Brain microvascular endothelial cell (primary cell): ENCODE data around the gene TBC1D26.
"Not testable (repeated sequence)": the region's sequence is repeated elsewhere in the genome, so short reads cannot be mapped to it uniquely, and the experiment has no call there.

Source experiments
- DNase-seq: peaks from one replicate; pipeline ENCODE4 v3.0.0-alpha.2; 2020
- H3K27ac ChIP-seq: fragments of 250-450 bp; sonication (Bioruptor Pico); 2 replicates; pipeline ENCODE4 v1.5.1; 2020; ENCODE audit warnings: mild to moderate bottlenecking, moderate library complexity
- H3K27me3 ChIP-seq: fragments of 250-450 bp; sonication (Bioruptor Pico); replicated peaks from 2 replicates; pipeline ENCODE4 v1.5.1; 2020; ENCODE audit warnings: mild to moderate bottlenecking
- H3K36me3 ChIP-seq: fragments of 250-450 bp; sonication (Bioruptor Pico); replicated peaks from 2 replicates; pipeline ENCODE4 v1.5.1; 2020; ENCODE audit warnings: mild to moderate bottlenecking
- H3K4me3 ChIP-seq: 2 replicates; pipeline ENCODE4 v1.5.1; 2011; ENCODE audit warnings: low read depth, mild to moderate bottlenecking, control low read depth, low read length, moderate library complexity
- in situ Hi-C: cut with HindIII; loops from 2 replicates; pipeline ENCODE4 v1.10.0; 2017; ENCODE audit warnings: low sequenced_read_pairs, low pct_ligation_motif_present
- TF ChIP-seq, protein P1 (sequence below): IDR thresholded peaks from 2 replicates; pipeline ENCODE4 v1.5.1; 2011; ENCODE audit warnings: low read depth, mild to moderate bottlenecking, moderate library complexity, low read length, control low read depth, inconsistent platforms; ENCODE audit errors: missing control alignments

The TBC1D26 gene

DNA sequence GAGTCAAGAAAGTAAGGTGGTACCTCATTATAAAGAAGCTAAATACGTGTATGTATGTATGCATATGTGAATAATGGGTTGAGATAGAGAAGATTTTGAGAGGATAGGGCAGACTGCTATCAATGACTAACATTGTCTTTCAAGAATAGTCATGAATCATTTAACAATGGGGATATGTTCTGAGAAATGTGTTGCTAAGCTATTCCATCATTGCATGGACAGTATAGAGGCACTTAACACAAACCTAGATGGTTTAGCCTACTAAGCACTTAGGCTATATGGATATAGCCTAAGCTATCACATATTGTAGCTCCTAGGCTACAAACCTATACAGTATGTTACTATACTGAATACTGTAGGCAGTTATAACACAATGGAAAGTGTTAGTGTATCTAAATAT lies 45.2 kb downstream of the TBC1D26 start:
- in situ Hi-C loops, result no loop called here
- H3K36me3 ChIP-seq, result no peaks in the 10 kb centered on the region
- no peak for DNase-seq
- no peak overlapping the region for H3K27ac ChIP-seq
- TF ChIP-seq, protein P1, sequence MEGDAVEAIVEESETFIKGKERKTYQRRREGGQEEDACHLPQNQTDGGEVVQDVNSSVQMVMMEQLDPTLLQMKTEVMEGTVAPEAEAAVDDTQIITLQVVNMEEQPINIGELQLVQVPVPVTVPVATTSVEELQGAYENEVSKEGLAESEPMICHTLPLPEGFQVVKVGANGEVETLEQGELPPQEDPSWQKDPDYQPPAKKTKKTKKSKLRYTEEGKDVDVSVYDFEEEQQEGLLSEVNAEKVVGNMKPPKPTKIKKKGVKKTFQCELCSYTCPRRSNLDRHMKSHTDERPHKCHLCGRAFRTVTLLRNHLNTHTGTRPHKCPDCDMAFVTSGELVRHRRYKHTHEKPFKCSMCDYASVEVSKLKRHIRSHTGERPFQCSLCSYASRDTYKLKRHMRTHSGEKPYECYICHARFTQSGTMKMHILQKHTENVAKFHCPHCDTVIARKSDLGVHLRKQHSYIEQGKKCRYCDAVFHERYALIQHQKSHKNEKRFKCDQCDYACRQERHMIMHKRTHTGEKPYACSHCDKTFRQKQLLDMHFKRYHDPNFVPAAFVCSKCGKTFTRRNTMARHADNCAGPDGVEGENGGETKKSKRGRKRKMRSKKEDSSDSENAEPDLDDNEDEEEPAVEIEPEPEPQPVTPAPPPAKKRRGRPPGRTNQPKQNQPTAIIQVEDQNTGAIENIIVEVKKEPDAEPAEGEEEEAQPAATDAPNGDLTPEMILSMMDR, result no peak
- H3K4me3 ChIP-seq, result no peak overlapping the region
- H3K27me3 ChIP-seq, result no peaks in the 10 kb centered on the region

- Histone ChIP-seq H3K36me3 (no peaks in the 10 kb centered on the region), H3K27ac (no peak overlapping the region), H3K27me3 (no peaks in the 10 kb centered on the region), H3K4me3 (no peak overlapping the region)
- TF ChIP-seq, protein P1, result no peak
- in situ Hi-C loops, result no loop called here
- DNase-seq, result no peak
Observed at GRCh38 chr17:15777717-15778116, 45.6 kb downstream of the TBC1D26 start.

GRCh38 chr17:15779119-15779518 lies 47.0 kb downstream of the TBC1D26 start:
- TF ChIP-seq, protein P1, result no peak
- H3K4me3 ChIP-seq, result no peak overlapping the region
- no peak overlapping the region for H3K27ac ChIP-seq
- H3K27me3 ChIP-seq, result no peaks in the 10 kb centered on the region
- no peaks in the 10 kb centered on the region for H3K36me3 ChIP-seq
- in situ Hi-C loops, result no loop called here
- no peak for DNase-seq

DNA sequence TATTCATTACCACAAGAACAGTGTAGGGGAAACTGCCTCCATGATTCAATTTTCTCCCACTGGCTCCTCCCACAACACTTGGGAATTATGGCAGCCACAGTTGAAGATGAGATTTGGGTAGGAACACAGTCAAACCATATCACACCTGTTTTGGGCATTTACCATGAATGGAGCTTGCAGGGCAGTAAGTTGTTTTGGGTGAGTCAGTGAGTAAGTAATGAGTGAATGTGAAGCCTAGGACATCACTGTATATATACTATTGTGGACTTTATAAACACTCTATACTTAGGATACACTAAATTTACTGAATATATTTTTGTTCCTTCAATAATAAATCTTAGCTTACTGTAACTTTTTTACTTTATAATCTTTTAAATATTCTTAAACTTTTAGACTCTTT lies 48.1 kb downstream of the TBC1D26 start:
- H3K4me3 ChIP-seq, result no peak overlapping the region
- H3K27ac ChIP-seq, result no peak overlapping the region
- TF ChIP-seq, protein P1, result no peak
- H3K27me3 ChIP-seq, result no peaks in the 10 kb centered on the region
- H3K36me3 ChIP-seq, result no peaks in the 10 kb centered on the region
- in situ Hi-C loops, result no loop called here
- DNase-seq, result no peak

DNA sequence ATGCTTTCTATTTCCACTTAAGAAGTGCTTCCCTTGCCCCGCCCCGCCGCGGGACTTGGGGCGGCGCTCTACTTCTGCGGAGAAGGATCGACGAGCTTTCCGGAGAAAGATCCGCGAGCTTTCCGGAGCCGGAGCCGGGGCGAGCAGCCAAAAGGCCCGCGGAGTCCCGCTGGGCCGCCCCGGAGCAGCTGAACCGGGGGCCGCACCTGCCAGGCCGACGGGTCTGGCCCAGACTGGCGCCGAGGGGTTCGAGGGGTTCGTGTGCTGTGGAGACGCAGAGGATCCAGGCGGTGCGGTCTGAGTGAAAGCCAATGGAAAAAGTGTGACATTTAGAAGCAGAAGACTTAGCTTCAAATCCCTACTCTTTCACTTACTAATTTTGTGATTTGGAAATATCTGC lies 50.8 kb downstream of the TBC1D26 start:
- Histone ChIP-seq H3K27ac (no peak overlapping the region), H3K4me3 (peak overlapping the region; percentile 46), H3K36me3 (no peaks in the 10 kb centered on the region), H3K27me3 (no peaks in the 10 kb centered on the region)
- TF ChIP-seq, protein P1, result no peak
- in situ Hi-C loops, result no loop called here
- DNase-seq, result peak; percentile 33

DNA sequence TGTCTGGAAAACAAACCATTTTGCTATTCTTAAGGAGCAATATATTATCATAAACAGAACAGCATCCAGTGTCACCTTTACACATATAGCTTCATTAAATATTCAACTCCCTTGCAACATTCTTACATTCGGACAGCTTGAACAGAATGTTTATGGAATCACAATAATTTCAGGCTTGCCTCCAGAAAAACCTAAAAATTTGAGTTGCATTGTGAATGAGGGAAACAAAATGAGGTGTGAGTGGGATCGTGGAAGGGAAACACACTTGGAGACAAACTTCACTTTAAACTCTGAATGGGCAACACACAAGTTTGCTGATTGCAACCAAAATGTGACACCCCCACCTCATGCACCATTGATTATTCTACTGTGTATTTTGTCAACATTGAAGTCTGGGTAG lies 51.4 kb downstream of the TBC1D26 start:
- H3K36me3 ChIP-seq, result no peaks in the 10 kb centered on the region
- DNase-seq, result no peak
- no peak overlapping the region for H3K27ac ChIP-seq
- TF ChIP-seq, protein P1, result no peak
- no peak overlapping the region for H3K4me3 ChIP-seq
- H3K27me3 ChIP-seq, result no peaks in the 10 kb centered on the region
- in situ Hi-C loops, result no loop called here

GRCh38 chr17:15784351-15784750 lies 52.3 kb downstream of the TBC1D26 start:
- DNase-seq, H3K36me3 ChIP-seq, H3K27ac ChIP-seq, H3K27me3 ChIP-seq, in situ Hi-C loops, H3K4me3 ChIP-seq: not testable (repeated sequence)

DNA sequence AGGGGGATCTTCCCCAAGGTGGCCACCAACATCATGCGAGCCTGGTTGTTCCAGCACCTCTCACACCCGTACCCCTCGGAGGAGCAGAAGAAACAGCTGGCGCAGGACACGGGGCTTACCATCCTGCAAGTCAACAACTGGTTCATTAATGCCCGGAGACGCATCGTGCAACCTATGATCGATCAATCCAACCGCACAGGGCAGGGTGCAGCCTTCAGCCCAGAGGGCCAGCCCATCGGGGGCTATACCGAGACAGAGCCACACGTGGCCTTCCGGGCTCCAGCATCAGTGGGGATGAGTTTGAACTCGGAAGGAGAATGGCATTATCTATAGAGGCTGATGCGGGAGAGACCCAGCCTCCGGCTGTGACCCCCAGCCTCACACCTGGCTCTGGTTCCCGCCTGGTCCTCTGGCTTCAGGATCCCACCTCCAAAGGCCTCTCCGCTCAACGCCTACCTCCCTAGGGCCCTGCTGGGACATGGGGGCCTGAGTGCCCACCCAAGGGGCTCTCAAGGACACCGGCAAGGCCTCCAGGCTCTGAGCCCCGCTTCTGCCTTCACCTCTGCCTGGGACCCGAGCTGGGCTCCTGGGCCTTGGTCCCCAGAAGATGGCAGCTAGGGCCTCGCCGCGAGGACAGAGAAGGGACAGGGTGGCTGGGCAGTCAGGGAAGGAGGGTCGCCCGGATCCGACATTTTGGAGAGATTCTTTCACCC lies 55.4 kb downstream of the TBC1D26 start:
- H3K36me3 ChIP-seq, H3K4me3 ChIP-seq, DNase-seq, H3K27me3 ChIP-seq, in situ Hi-C loops, H3K27ac ChIP-seq: not testable (repeated sequence)
